CD4-positive, CD25-positive, alpha-beta regulatory T cell (primary cell): Measurements from ENCODE around the gene POLL. TPM values are rescaled to one million over a fixed set of nuclear protein-coding genes. Genes with fewer than 3 reads are reported as not detected.
A peak's percentile ranks its signal among the peaks of the same experiment; 100 is the strongest.
"Not testable (repeated sequence)": the region's sequence is repeated elsewhere in the genome, so short reads cannot be mapped to it uniquely, and the experiment has no call there.

Source experiments
- ATAC-seq, 2 donors: fragments of 150-1000 bp; cut with Tn5 transposase; one replicate each; pipeline ENCODE4 v1.10.0; 2021; ENCODE audit warnings: low read depth in 2 of 2, moderate number of reproducible peaks in 2 of 2, moderate library complexity in 1 of 2
- DNase-seq, 3 donors: peaks; one replicate each; pipeline versions ENCODE4 v3.0.0 to v3.0.0-alpha.2; 2012 to 2022; ENCODE audit warnings: mixed read lengths in 1 of 3
- H3K27ac ChIP-seq: one replicate; pipeline ENCODE4 v1.7.0; 2013; ENCODE audit warnings: mild to moderate bottlenecking, low read length; ENCODE audit not compliant: insufficient read depth, poor library complexity, severe bottlenecking
- H3K27me3 ChIP-seq: one replicate; pipeline ENCODE4 v1.7.0; 2013; ENCODE audit warnings: low read length; ENCODE audit not compliant: control insufficient read depth, insufficient read depth
- H3K36me3 ChIP-seq: one replicate; pipeline ENCODE4 v1.7.0; 2013; ENCODE audit warnings: mild to moderate bottlenecking, low read length, moderate library complexity; ENCODE audit not compliant: control insufficient read depth, insufficient read depth
- H3K4me1 ChIP-seq: 2 replicates; pipeline ENCODE4 v1.7.0; 2013; ENCODE audit warnings: mild to moderate bottlenecking, low read length; ENCODE audit not compliant: insufficient read depth, control insufficient read depth, poor library complexity, severe bottlenecking
- H3K4me3 ChIP-seq: one replicate; pipeline ENCODE4 v1.7.0; 2013; ENCODE audit warnings: low read depth, mild to moderate bottlenecking, low read length, moderate library complexity
- H3K9me3 ChIP-seq, 2 experiments: 1 replicate in 1 of 2; 2 replicates in 1 of 2; pipeline ENCODE4 v1.7.0; 2013; ENCODE audit warnings: low read length in 2 of 2, mild to moderate bottlenecking in 1 of 2, moderate library complexity in 1 of 2; ENCODE audit not compliant: control insufficient read depth in 2 of 2
- H3K27ac Mint-ChIP-seq, 3 donors: one replicate each; pipeline ENCODE4 v1.8.0; 2020 to 2022; ENCODE audit warnings: mild to moderate bottlenecking in 3 of 3, mixed read lengths in 3 of 3, moderate library complexity in 2 of 3
- H3K27me3 Mint-ChIP-seq: one replicate; pipeline ENCODE4 v1.8.0; 2022; ENCODE audit warnings: mild to moderate bottlenecking, mixed read lengths
- H3K36me3 Mint-ChIP-seq: one replicate; pipeline ENCODE4 v1.8.0; 2020; ENCODE audit warnings: mixed read lengths
- H3K4me1 Mint-ChIP-seq, 4 donors: one replicate each; pipeline ENCODE4 v1.8.0; 2020 to 2022; ENCODE audit warnings: mixed read lengths in 4 of 4, mild to moderate bottlenecking in 1 of 4
- H3K4me3 Mint-ChIP-seq, 4 donors: one replicate each; pipeline ENCODE4 v1.8.0; 2020 to 2022; ENCODE audit warnings: mild to moderate bottlenecking in 4 of 4, mixed read lengths in 4 of 4, moderate library complexity in 3 of 4
- H3K9me3 Mint-ChIP-seq, 7 donors: one replicate each; pipeline ENCODE4 v1.8.0; 2020 to 2022; ENCODE audit warnings: mixed read lengths in 7 of 7, mild to moderate bottlenecking in 3 of 7, moderate library complexity in 2 of 7
- polyA plus RNA-seq, 4 donors: library from polyadenylated mRNA; unstranded; fragments of 300-500 nt; fragmentation: Illumina TruSeq; gene quantifications; one replicate each; pipeline ENCODE4 v1.2.3, GENCODE V29; 2021
- total RNA-seq: library from RNA; stranded (reverse); gene quantifications from one replicate; pipeline ENCODE4 v1.2.3, GENCODE V29; 2022

The POLL gene
- total RNA-seq (21.7 TPM), polyA plus RNA-seq (10 to 100 TPM; 12.6 to 16.8 (median 15.0) TPM)

- Histone ChIP-seq H3K27ac (peak within 1 kb of the TSS; percentile 65), H3K27me3 (no peaks in the 10 kb centered on the region), H3K4me3 (peak within 1 kb of the TSS; percentile 86), H3K4me1 (peaks cover 21% of the 10 kb centered on the region), H3K36me3 (peaks cover 10% of the 10 kb centered on the region), H3K9me3 (no peaks in the 10 kb centered on the region)
- H3K27me3 Mint-ChIP-seq = peaks cover 6% of the 10 kb centered on the region
- peak within 1 kb of the TSS; percentile 94 to 97 (median 95) for H3K4me3 Mint-ChIP-seq
- peaks cover 0 to 46% (median 28%) of the 10 kb centered on the region in 4 donors for H3K4me1 Mint-ChIP-seq
- H3K27ac Mint-ChIP-seq = peak within 1 kb of the TSS; percentile 77 to 93 (median 87)
- no peaks in the 10 kb centered on the region for H3K9me3 Mint-ChIP-seq
- H3K36me3 Mint-ChIP-seq = peaks cover 16% of the 10 kb centered on the region
- DNase-seq = peak; percentile 81 to 91 (median 85)
- peak; percentile 91 to 94 for ATAC-seq
Observed at GRCh38 chr10:101587725-101588653, at the start of gene POLL, which contains the start of gene DPCD. Gene POLL (minus strand): TSS chr10:101588257. CDS start chr10:101587360, 897 bp downstream. Gene DPCD (plus strand): TSS chr10:101588321. CDS start chr10:101588337, 16 bp downstream.

GRCh38 chr10:101633510-101633909 is 45.5 kb upstream of the POLL start:
- H3K4me3 Mint-ChIP-seq, H3K4me1 ChIP-seq, ATAC-seq, H3K9me3 Mint-ChIP-seq, H3K27ac Mint-ChIP-seq, H3K27me3 ChIP-seq, H3K9me3 ChIP-seq, H3K4me3 ChIP-seq, DNase-seq, H3K27ac ChIP-seq, H3K27me3 Mint-ChIP-seq: not testable (repeated sequence)
- H3K36me3 Mint-ChIP-seq = peaks cover 14% of the 10 kb centered on the region
- H3K4me1 Mint-ChIP-seq = peaks cover 10 to 22% (median 16%) of the 10 kb centered on the region in 4 donors
- H3K36me3 ChIP-seq = peaks cover 27% of the 10 kb centered on the region

GRCh38 chr10:101631821-101632475 is 43.9 kb upstream of the POLL start:
- no peaks in the 10 kb centered on the region for H3K27me3 Mint-ChIP-seq

GRCh38 chr10:101630633-101630920 is 42.5 kb upstream of the POLL start:
- Mint-ChIP-seq H3K4me1 (peaks cover 6 to 29% (median 19%) of the 10 kb centered on the region in 4 donors), H3K27ac (no peak overlapping the region), H3K9me3 (no peaks in the 10 kb centered on the region), H3K27me3 (no peaks in the 10 kb centered on the region), H3K4me3 (no peak overlapping the region), H3K36me3 (peaks cover 18% of the 10 kb centered on the region)
- DNase-seq (no peak), ATAC-seq (no peak)
- Histone ChIP-seq H3K27ac (no peak overlapping the region), H3K4me3 (no peak overlapping the region), H3K9me3 (no peaks in the 10 kb centered on the region), H3K4me1 (no peaks in the 10 kb centered on the region), H3K36me3 (peaks cover 37% of the 10 kb centered on the region), H3K27me3 (no peaks in the 10 kb centered on the region)

More at GRCh38 chr10:101631821-101632475, 43.9 kb upstream of the POLL start:
- Mint-ChIP-seq H3K4me3 (no peak overlapping the region), H3K9me3 (no peaks in the 10 kb centered on the region), H3K27ac (no peak overlapping the region), H3K4me1 (peaks cover 6 to 28% (median 19%) of the 10 kb centered on the region in 4 donors), H3K36me3 (peaks cover 16% of the 10 kb centered on the region)
- no peak for DNase-seq
- Histone ChIP-seq H3K4me1 (no peaks in the 10 kb centered on the region), H3K4me3 (no peak overlapping the region), H3K27me3 (no peaks in the 10 kb centered on the region), H3K27ac (no peak overlapping the region), H3K9me3 (no peaks in the 10 kb centered on the region), H3K36me3 (peaks cover 34% of the 10 kb centered on the region)
- no peak for ATAC-seq

- peaks cover 24% of the 10 kb centered on the region for H3K36me3 Mint-ChIP-seq
- H3K4me1 Mint-ChIP-seq = peaks cover 6 to 31% (median 19%) of the 10 kb centered on the region in 4 donors
- Histone ChIP-seq H3K36me3 (peaks cover 39% of the 10 kb centered on the region), H3K27ac (no peak overlapping the region), H3K4me3 (no peak overlapping the region), H3K4me1 (no peaks in the 10 kb centered on the region), H3K9me3 (no peaks in the 10 kb centered on the region), H3K27me3 (no peaks in the 10 kb centered on the region)
- peak overlapping the region in 1 of 4 donors; percentile 79 for H3K4me3 Mint-ChIP-seq
- ATAC-seq (no peak), DNase-seq (no peak)
- no peak overlapping the region for H3K27ac Mint-ChIP-seq
- H3K27me3 Mint-ChIP-seq = no peaks in the 10 kb centered on the region
- H3K9me3 Mint-ChIP-seq = no peaks in the 10 kb centered on the region
Observed at GRCh38 chr10:101629837-101630632, 42.0 kb upstream of the POLL start.

GRCh38 chr10:101625821-101626412 is 37.9 kb upstream of the POLL start:
- peak overlapping the region in 2 of 3 donors; percentile 77 for H3K27ac Mint-ChIP-seq
- peaks cover 70% of the 10 kb centered on the region for H3K36me3 ChIP-seq
- no peak overlapping the region for H3K4me3 ChIP-seq
- H3K27ac ChIP-seq = no peak overlapping the region
- ATAC-seq (no peak), DNase-seq (no peak)
- no peak overlapping the region for H3K4me3 Mint-ChIP-seq
- no peaks in the 10 kb centered on the region for H3K9me3 Mint-ChIP-seq
- H3K27me3 Mint-ChIP-seq = no peaks in the 10 kb centered on the region
- H3K9me3 ChIP-seq = no peaks in the 10 kb centered on the region
- H3K27me3 ChIP-seq = no peaks in the 10 kb centered on the region
- peaks cover 0 to 22% (median 9%) of the 10 kb centered on the region in 4 donors for H3K4me1 Mint-ChIP-seq
- peaks cover 47% of the 10 kb centered on the region for H3K36me3 Mint-ChIP-seq
- H3K4me1 ChIP-seq = no peaks in the 10 kb centered on the region

- peaks cover 0 to 20% (median 6%) of the 10 kb centered on the region in 4 donors for H3K4me1 Mint-ChIP-seq
- H3K36me3 Mint-ChIP-seq = peaks cover 55% of the 10 kb centered on the region
- H3K9me3 ChIP-seq = no peaks in the 10 kb centered on the region
- peak overlapping the region in 2 of 3 donors; percentile 67 to 77 for H3K27ac Mint-ChIP-seq
- peaks cover 71% of the 10 kb centered on the region for H3K36me3 ChIP-seq
- no peaks in the 10 kb centered on the region for H3K27me3 ChIP-seq
- DNase-seq = no peak
- no peaks in the 10 kb centered on the region for H3K9me3 Mint-ChIP-seq
- ATAC-seq = no peak
- no peak overlapping the region for H3K27ac ChIP-seq
- H3K4me3 Mint-ChIP-seq = no peak overlapping the region
- no peaks in the 10 kb centered on the region for H3K27me3 Mint-ChIP-seq
- no peaks in the 10 kb centered on the region for H3K4me1 ChIP-seq
- H3K4me3 ChIP-seq = no peak overlapping the region
Observed at GRCh38 chr10:101624526-101625102, 36.6 kb upstream of the POLL start.
